ENCODE measurements around the gene GPATCH2L. TPM values are rescaled to one million over a fixed set of nuclear protein-coding genes. Genes with fewer than 3 reads are reported as not detected.

GPATCH2L gene
- total RNA-seq, 2 donors from 2014 or later = 111 to 116 TPM

DNA sequence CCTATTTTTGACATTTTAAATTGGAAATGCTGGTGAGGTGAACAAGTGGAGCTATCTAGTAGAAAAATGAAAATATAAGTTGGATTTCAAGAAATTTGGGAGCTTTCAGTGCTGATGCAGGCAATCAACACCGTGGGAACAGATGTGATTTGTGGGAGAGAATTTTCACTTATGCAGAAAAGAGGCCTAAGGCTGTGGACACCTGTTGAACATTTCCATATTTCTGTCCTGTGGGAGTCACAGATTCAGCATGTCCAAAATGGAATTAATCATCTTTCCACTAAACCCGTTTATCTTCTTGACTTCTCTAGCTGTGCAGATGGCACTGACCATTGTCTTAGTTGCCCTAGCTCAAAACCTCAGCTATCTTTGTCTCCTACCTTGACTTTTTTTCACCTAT lies 2.5 kb upstream of the GPATCH2L start:
- peaks cover 13% of the 10 kb centered on the region for H3K9me3 Mint-ChIP-seq

DNA sequence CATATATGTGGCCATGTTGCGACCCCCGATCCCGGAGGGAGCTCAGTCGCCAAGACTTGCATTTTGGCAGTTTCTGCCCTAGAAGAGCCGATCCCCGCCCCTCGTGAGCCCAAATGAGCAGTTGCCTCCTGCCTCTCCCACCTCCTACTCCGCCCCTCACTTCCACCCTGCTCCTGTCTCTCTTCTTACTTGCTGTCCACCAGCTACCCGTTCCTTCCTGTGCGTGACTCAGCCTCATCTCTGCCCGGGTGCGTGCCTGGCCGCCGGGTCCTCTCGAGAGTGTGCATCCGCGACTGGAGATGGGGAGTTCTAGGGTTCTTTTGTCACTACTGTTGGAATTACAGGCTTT lies 585 bp downstream of the GPATCH2L start:
- H3K4me1 Mint-ChIP-seq = peaks cover 42% of the 10 kb centered on the region
- H3K27ac ChIP-seq (ENCODE audit: low read depth, low read length) = peak overlapping the region; percentile 83
- peak; percentile 89 for DNase-seq
- H3K27me3 Mint-ChIP-seq (ENCODE audit: insufficient read depth) = peaks cover 4% of the 10 kb centered on the region
- H3K27ac Mint-ChIP-seq = peak overlapping the region; percentile 98
- H3K36me3 ChIP-seq (ENCODE audit: control insufficient read depth, insufficient read depth, low read length) = peaks cover 31% of the 10 kb centered on the region
- H3K36me3 Mint-ChIP-seq (ENCODE audit: low read depth) = peaks cover 23% of the 10 kb centered on the region
- peaks cover 9% of the 10 kb centered on the region for H3K27me3 ChIP-seq (ENCODE audit: control insufficient read depth, insufficient read depth, low read length, poor library complexity, severe bottlenecking)
- H3K9me3 ChIP-seq (ENCODE audit: control insufficient read depth, low read length) = no peaks in the 10 kb centered on the region
- 0% methylated on average over 9 to 17 of the region's 17 CpGs for WGBS, 2 experiments (ENCODE audit: insufficient coverage in 1 of 2, insufficient read length in 1 of 2)
- peaks cover 10% of the 10 kb centered on the region for H3K4me1 ChIP-seq (ENCODE audit: control insufficient read depth, insufficient read depth, low read length)
- H3K9me3 Mint-ChIP-seq = peaks cover 6% of the 10 kb centered on the region
- TF ChIP-seq, protein P1, sequence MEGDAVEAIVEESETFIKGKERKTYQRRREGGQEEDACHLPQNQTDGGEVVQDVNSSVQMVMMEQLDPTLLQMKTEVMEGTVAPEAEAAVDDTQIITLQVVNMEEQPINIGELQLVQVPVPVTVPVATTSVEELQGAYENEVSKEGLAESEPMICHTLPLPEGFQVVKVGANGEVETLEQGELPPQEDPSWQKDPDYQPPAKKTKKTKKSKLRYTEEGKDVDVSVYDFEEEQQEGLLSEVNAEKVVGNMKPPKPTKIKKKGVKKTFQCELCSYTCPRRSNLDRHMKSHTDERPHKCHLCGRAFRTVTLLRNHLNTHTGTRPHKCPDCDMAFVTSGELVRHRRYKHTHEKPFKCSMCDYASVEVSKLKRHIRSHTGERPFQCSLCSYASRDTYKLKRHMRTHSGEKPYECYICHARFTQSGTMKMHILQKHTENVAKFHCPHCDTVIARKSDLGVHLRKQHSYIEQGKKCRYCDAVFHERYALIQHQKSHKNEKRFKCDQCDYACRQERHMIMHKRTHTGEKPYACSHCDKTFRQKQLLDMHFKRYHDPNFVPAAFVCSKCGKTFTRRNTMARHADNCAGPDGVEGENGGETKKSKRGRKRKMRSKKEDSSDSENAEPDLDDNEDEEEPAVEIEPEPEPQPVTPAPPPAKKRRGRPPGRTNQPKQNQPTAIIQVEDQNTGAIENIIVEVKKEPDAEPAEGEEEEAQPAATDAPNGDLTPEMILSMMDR (conservative IDR thresholded peaks at IDR 0.05) = no peak
- peak overlapping the region; percentile 97 for H3K4me3 ChIP-seq (ENCODE audit: low read length)
- H3K9ac ChIP-seq (ENCODE audit: extremely low read depth, low read length, poor library complexity, severe bottlenecking) = peak overlapping the region; percentile 79
- H3K4me3 Mint-ChIP-seq = peak overlapping the region; percentile 98

More for the DNA sequence above, 2.5 kb upstream of the GPATCH2L start:
- WGBS, 2 experiments (ENCODE audit: insufficient coverage in 1 of 2, insufficient read length in 1 of 2) = 92 to 95% methylated on average over 2 of the region's 2 CpGs
- Histone ChIP-seq H3K4me1 (ENCODE audit: control insufficient read depth, insufficient read depth, low read length) (peaks cover 3% of the 10 kb centered on the region), H3K9me3 (ENCODE audit: control insufficient read depth, low read length) (peaks cover 8% of the 10 kb centered on the region), H3K4me3 (ENCODE audit: low read length) (no peak overlapping the region), H3K27ac (ENCODE audit: low read depth, low read length) (no peak overlapping the region), H3K27me3 (ENCODE audit: control insufficient read depth, insufficient read depth, low read length, poor library complexity, severe bottlenecking) (peaks cover 11% of the 10 kb centered on the region), H3K9ac (ENCODE audit: extremely low read depth, low read length, poor library complexity, severe bottlenecking) (no peak overlapping the region), H3K36me3 (ENCODE audit: control insufficient read depth, insufficient read depth, low read length) (peaks cover 3% of the 10 kb centered on the region)
- no peak for DNase-seq
- no peak overlapping the region for H3K27ac Mint-ChIP-seq
- peaks cover under 1% of the 10 kb centered on the region for H3K36me3 Mint-ChIP-seq (ENCODE audit: low read depth)
- H3K4me1 Mint-ChIP-seq = peaks cover 16% of the 10 kb centered on the region
- TF ChIP-seq, protein P1 (conservative IDR thresholded peaks at IDR 0.05) = no peak
- H3K27me3 Mint-ChIP-seq (ENCODE audit: insufficient read depth) = peaks cover 16% of the 10 kb centered on the region
- no peak overlapping the region for H3K4me3 Mint-ChIP-seq

DNA sequence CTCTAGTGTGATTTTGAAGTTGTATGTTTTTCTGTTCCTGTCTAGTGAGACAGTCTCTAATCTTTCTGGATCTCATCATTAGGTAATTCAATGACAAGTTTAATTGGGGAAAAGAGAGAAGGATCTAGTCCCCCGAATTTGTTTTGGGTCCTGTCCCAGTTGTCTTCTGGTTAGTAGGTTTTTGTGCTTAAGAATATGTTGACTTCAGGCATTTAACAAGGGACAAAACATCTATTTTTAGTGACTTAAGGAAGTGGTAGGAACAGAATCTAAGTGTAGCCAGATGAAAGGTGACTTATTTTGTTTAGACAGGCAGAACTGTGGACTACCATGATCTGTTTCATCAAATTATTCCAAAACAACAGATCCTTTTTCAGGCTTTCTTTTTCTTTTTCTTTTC lies 2.2 kb downstream of the GPATCH2L start:
- H3K36me3 Mint-ChIP-seq (ENCODE audit: low read depth) = peaks cover 38% of the 10 kb centered on the region
- Histone ChIP-seq H3K9me3 (ENCODE audit: control insufficient read depth, low read length) (no peaks in the 10 kb centered on the region), H3K27me3 (ENCODE audit: control insufficient read depth, insufficient read depth, low read length, poor library complexity, severe bottlenecking) (no peaks in the 10 kb centered on the region), H3K9ac (ENCODE audit: extremely low read depth, low read length, poor library complexity, severe bottlenecking) (no peak overlapping the region), H3K4me1 (ENCODE audit: control insufficient read depth, insufficient read depth, low read length) (peaks cover 10% of the 10 kb centered on the region), H3K27ac (ENCODE audit: low read depth, low read length) (no peak overlapping the region), H3K4me3 (ENCODE audit: low read length) (peak overlapping the region; percentile 97), H3K36me3 (ENCODE audit: control insufficient read depth, insufficient read depth, low read length) (peaks cover 47% of the 10 kb centered on the region)
- no peak overlapping the region for H3K27ac Mint-ChIP-seq
- no peak for DNase-seq
- peaks cover 6% of the 10 kb centered on the region for H3K9me3 Mint-ChIP-seq
- 85% methylated on average over 1 of the region's 1 CpG; no CpG with 5 or more reads in 1 of the 2 experiments for WGBS, 2 experiments (ENCODE audit: insufficient coverage in 1 of 2, insufficient read length in 1 of 2)
- H3K27me3 Mint-ChIP-seq (ENCODE audit: insufficient read depth) = peaks cover 3% of the 10 kb centered on the region
- TF ChIP-seq, protein P1 (conservative IDR thresholded peaks at IDR 0.05) = no peak
- H3K4me1 Mint-ChIP-seq = peaks cover 44% of the 10 kb centered on the region
- peak overlapping the region; percentile 98 for H3K4me3 Mint-ChIP-seq

Measured in endodermal cell (in vitro differentiated cells).